K562 treated with DMSO at 1 percent for 4 hours (cell line): ENCODE results near the gene DYNC1I1. TPM values are rescaled to one million over a fixed set of nuclear protein-coding genes. Genes with fewer than 3 reads are reported as not detected.

Experiments used
- total RNA-seq: library from RNA; unstranded; fragments of 300-600 nt; gene quantifications from 2 replicates; pipeline ENCODE4 v1.2.3, GENCODE V29; 2022; ENCODE audit not compliant: insufficient read depth

Gene DYNC1I1
- total RNA-seq = 0.34 and 0.71 TPM in 2 replicates

DNA sequence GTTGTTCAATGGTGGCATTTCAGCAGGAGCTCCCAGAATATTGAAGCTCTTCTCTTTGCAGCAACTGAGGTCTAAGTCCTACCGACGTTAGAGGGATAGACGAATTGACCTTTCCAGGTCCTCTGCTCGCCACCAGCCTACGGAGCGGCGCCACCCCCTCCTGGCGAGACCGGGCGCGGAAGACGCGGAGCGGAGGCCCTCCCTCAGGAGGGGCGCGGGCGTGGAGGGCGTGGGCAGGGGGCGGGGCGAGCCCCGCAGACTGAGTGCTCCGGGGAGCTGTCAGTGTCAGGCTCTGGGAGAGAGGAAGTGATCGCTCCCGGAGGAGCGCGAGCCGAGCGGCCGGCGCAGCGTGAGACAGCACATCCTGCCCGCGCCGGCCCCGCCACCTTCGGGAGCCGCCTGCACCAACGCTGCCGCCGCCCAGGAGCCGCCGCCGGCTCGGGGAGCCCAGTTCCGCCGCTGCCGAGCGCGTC is at the start of gene DYNC1I1:
TSS of gene DYNC1I1 (plus strand) at position 257 of the 473 bp plus-strand sequence. CDS start 32,176 bp downstream, outside the sequence.

Other genes with a start within 250 kb of the DYNC1I1 start
- not detected in 2 replicates for gene PDK4, start 176.0 kb upstream of the DYNC1I1 start, total RNA-seq